ENCODE data around the gene RAI1. TPM values are rescaled to one million over a fixed set of nuclear protein-coding genes. Genes with fewer than 3 reads are reported as not detected.

The RAI1 gene
- polyA plus RNA-seq, 4 donors, result 21.8 to 32.4 (median 23.6) TPM

- no peak for DNase-seq (ENCODE audit: low read depth in 4 of 4, low spot score in 3 of 4)
These were observed 95.6 kb downstream of the RAI1 start for GRCh38 chr17:17776889-17777288.

- peak in 2 of 4 donors; percentile 81 to 82 for DNase-seq (ENCODE audit: low read depth in 4 of 4, low spot score in 3 of 4)
These were observed 97.2 kb downstream of the RAI1 start for GRCh38 chr17:17778308-17779014.

- no peak for DNase-seq (ENCODE audit: low read depth in 4 of 4, low spot score in 3 of 4)
These were observed 97.9 kb downstream of the RAI1 start for GRCh38 chr17:17779015-17779611.

DNA sequence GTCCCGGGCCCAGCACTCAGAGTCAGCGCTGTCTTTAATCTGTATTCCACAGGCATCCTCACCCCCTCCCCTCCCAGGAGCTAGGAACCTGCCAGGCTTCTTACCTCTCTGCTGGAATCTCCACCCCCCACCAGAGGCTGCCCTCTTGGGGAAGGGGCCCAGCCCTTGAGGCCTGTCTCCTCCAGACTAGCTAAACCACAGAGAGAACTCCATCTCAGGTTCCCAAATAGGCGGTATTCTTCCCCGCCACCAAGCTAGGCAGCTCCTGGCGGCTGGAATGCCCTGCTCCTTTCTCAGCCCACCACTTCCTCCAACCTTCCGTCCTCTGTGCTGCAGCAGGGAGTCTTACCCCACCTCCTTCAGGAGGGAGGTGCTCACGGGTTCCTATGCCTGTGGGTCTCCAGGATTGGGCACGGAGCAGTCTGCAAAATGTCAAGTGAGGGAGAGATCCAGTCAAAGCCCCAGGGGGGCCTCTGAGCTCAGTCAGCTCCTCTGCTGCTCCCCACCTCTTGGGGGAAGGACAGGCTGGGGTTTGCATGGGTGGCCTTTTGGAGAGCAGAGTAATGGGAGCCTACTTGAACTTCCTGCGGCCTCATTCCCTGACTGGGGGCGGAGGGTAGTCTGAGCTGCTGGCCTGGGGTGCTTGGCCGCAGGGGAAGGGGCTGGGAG, 99.8 kb downstream of the RAI1 start:
- DNase-seq (ENCODE audit: low read depth in 4 of 4, low spot score in 3 of 4), result peak in 1 of 4 donors; percentile 49

- no peak for DNase-seq (ENCODE audit: low read depth in 4 of 4, low spot score in 3 of 4)
These were observed 100.6 kb downstream of the RAI1 start for GRCh38 chr17:17781591-17782496.

- no peak for DNase-seq (ENCODE audit: low read depth in 4 of 4, low spot score in 3 of 4)
These were observed 101.4 kb downstream of the RAI1 start for GRCh38 chr17:17782523-17783115.

DNA sequence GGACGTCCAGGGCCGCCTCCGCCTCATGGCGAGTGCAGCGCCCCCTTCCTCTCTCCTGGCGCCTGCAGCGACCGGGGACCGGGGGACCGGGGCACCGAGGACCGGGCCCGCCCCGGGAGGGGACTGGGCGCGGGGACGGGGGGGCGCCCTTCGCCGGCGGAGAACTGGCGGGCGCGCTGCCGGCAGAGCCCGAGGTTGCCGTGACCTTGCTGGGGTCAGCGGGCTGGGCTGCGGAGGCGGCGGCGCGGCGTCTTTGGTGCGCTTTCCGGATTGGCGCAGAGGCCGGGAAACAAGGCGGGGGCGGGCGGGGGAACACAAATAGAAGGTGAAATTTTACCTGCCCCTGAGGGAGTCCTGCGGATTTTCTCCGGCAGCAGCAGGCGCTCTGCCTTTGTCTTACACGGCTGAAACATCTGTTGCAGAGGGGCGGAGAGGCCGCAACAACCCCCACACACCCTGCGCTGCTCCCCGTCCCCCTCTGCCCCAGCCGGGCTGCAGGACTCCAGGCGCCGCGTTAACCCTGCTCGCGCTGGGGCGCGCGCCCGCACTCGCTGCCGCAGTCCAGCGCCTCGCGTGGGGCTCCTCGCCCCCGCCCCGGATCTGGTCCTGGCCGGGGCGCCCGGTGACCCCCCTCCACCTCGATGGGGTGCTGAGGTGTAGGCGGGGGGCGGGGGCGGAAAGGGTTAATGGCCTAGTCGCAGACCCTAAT, 102.0 kb downstream of the RAI1 start:
- DNase-seq (ENCODE audit: low read depth in 4 of 4, low spot score in 3 of 4), result peak in 2 of 4 donors; percentile 46 to 53

GRCh38 chr17:17783825-17784656, 102.8 kb downstream of the RAI1 start:
- DNase-seq (ENCODE audit: low read depth in 4 of 4, low spot score in 3 of 4), result peak in 2 of 4 donors; percentile 46 to 56

DNA sequence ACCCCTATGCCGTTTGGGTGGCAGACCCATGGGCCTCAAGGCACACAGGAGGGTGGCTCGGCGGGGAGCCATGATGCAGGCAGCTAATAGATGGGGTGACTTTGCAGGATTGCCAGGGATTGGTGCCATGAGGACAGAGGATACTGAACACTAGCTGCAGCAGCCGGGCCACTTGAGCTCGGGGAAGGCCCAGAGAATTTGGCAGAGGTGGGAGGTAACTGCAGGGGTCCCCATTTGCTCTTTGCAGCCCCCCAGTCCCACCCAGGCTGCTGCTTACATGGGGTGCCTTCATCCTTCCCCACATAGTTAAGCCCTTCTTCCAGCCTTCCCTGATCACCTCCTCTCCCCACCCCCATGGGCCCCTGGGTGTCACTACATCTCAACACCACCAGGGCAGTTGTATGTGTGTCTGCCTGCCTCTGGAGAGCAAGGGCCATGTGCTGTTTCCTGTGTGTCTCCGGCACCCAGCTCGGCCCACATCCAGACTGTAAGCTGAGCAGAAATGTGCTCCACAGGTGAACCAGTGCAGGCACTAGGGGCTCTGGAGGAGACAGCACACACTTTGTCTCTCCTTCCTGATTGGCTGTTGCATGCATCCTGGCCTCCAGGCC, 103.5 kb downstream of the RAI1 start:
- no peak for DNase-seq (ENCODE audit: low read depth in 4 of 4, low spot score in 3 of 4)

DNA sequence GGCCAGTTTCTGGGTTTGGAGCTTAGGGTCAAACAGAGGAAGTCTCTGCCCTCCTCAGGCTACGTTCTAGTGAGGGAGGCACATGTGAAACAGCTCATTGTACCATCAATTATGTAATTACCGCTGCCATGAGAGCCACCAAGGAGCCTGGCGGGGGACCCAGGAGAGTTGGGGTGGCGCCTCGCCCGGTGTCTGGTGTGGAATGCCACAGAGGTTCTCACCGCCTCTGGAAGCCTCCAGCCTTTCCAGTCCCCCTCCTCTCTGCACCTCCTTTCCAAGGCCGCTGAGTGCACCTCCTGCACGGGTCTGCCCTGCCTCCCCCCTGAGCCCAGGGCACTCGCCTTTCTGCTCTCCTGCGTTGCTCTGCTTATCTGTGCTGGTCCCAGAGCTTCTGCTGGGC, 104.1 kb downstream of the RAI1 start:
- no peak for DNase-seq (ENCODE audit: low read depth in 4 of 4, low spot score in 3 of 4)

- no peak for DNase-seq (ENCODE audit: low read depth in 4 of 4, low spot score in 3 of 4)
These were observed 105.7 kb downstream of the RAI1 start for GRCh38 chr17:17786998-17787397.

GRCh38 chr17:17787568-17787967, 106.3 kb downstream of the RAI1 start:
- no peak for DNase-seq (ENCODE audit: low read depth in 4 of 4, low spot score in 3 of 4)

DNA sequence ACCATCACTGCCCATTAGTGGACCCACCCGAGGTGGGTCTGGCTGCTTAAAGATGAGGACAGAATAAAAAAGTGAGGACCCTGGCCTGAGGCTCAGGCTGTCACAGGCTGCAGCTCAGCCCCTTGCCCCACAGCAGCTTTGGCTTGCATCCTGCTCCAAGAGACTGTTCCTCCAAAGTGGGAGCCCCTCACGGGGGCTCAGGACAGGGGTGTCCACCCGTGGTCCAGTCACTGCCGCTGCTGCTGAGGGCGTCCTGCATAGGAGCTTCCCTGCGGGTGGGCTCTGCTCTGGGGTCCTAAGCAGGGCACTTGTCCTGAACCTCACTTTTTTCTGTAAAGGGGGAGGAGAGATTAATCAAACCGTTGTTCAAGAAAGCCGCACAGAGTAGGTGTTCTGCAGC, 107.7 kb downstream of the RAI1 start:
- no peak for DNase-seq (ENCODE audit: low read depth in 4 of 4, low spot score in 3 of 4)

GRCh38 chr17:17789410-17789809, 108.2 kb downstream of the RAI1 start:
- no peak for DNase-seq (ENCODE audit: low read depth in 4 of 4, low spot score in 3 of 4)

DNA sequence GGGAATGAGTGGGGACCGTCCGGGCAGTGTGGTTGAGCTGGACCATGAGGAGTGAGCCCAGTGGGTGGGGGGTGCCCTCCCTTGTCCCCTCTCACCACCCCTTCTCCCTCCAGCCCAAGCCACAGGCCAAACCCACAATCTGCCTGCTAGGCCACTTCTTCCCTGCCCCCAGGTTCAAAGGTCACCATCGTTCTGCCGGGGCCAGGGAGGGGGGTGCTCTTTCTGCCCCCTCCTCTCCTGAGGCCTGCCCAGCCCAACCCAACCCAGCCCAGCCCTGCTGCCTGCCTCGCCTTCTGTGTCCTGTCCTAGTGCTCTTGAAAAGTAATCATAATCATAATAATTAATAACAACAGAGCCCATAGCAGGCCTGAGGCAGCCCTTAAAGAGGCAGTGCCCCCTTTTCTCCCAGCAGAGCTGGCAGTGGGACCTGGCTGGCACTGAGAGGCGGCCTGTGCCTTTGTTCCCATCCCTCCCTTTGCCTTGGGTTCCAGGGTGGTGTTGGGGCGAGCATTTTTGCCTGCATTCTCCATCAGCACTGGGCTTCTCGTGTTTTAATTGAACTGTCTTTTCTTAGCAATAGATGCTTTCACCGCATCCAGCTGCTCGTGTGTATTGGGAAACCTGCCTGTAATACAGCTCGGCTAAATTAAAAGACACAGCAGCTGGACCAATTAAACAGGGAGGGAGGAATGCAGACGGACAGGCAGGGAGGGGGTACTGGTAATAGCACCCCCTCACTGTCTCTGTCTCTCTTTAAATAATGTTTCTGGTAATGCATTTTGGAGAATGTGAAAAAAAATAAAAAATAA, 108.8 kb downstream of the RAI1 start:
- DNase-seq (ENCODE audit: low read depth in 4 of 4, low spot score in 3 of 4), result no peak

GRCh38 chr17:17790637-17791464, 109.6 kb downstream of the RAI1 start:
- no peak for DNase-seq (ENCODE audit: low read depth in 4 of 4, low spot score in 3 of 4)

DNA sequence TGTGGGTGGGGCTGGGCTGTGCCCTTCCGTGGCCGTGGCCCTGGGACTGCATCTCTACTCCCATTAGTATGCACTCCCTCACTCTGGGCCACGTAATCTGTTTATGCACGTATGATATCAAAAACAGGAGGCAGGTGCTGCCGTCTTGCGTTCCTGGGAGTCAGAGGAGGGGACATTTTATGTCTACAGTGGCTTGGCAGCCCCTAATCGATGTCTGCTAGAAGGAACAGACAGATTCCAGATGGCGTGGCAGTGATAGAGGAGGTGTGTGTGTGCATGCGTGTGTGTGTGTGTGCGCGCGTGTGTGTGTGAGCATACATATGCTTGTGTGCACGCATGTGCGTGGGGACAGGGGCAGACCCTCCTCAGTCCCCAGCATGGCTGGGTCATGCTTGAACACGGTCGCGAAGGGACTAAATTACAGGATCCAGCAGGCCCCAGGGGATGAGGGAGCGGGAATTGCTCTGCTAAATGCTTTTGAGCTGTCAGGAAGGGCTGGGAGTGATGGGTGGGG, 110.8 kb downstream of the RAI1 start:
- no peak for DNase-seq (ENCODE audit: low read depth in 4 of 4, low spot score in 3 of 4)

All from right renal pelvis (tissue), 4 donors.